GM19240 (cell line): Measurements from ENCODE around the gene PRRT3.

Experiments used
- DNase-seq: peaks from one replicate; pipeline ENCODE4 v3.0.0; 2011; ENCODE audit warnings: low spot score; ENCODE audit not compliant: insufficient read length

Gene PRRT3

DNA sequence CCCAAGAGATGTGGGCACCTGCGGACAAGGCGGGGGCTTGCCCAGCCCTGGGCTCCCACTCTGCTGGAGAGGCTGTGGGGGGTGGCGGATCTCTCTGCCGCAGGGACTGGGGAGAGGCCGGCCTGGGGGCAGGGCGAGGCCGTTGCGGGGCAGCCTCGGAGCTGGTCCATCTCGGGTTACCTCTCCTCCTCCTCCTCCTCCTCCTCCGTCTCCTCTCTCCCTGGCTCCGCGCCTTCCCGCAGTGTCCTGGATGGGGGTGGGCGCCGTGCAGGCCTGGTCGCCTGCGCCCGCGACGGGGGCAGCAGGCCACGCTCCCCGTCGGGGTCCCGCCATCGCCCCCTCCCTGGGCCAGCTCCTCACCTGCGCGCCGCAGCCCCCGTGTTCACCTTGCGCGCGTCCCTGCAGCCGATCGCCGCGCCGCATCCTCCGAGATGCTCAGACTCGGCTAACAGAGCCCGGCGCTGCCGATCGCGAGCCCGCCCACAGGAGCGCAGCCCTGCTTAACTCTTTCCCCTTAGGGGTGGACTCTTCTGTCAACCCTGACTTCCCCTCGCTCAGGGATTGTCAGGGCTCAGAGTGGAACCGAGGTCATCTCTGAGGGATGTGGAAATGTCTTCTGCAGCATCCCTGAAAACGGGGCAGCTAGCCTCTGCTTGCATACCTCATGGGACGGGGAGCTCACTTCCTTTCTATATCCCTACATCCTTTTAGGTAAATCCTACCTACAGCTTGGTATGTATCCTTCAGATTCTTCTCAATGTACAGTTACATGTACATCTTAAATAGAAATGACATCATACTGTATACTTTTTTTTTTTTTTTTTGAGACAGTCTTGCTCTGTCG, at the start of gene PRRT3:
PRRT3 (minus strand) TSS at position 447 of the 844 bp plus-strand sequence. CDS start 2,293 bp downstream, outside the sequence.
- DNase-seq, result peak; percentile 87

DNA sequence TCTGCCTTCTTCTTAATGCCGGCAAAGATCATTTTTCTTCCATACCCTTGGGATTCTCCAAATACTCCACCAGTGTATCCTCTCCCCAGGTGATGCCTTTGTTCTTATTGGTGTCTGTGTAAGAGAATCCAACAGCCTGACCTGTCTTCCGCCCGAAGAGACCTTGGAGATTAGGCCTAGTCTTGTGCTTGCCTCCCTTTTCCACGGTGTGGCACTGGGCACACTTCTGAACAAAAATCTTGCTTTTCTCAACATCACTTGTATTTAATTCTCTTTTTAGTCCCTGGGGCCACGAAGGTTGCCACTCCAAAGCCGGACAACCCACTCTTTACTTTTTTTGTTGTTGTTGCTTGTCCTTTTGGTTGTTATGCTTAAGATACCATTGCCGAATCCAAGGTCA, 48.5 kb upstream of the PRRT3 start:
- DNase-seq, result no peak

- DNase-seq, result no peak
Measured at GRCh38 chr3:9994086-9994844, 42.1 kb upstream of the PRRT3 start.

DNA sequence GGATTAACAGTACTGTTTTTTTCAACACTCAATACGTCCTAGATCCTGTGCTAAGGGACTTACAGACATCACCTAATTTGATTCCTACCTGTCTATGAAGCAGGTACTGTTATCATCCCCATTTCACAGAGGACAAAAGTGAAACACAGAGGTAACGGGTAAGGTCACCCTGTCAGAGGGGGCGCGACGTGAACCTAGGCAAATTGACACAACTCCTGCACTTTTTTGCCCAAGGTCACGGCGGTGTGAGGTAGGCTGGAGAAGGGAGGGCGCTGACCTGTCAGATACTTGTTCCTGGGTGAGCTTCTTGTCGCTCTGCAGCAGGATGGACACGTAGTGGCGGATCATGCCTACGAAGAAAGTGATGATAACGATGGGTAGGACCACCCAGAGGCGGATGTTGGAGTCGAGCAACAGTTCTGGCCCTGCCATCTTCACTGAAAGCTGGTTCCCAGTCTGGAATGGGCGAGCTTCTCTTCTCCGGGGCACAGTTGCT, 34.1 kb upstream of the PRRT3 start:
- no peak for DNase-seq

DNA sequence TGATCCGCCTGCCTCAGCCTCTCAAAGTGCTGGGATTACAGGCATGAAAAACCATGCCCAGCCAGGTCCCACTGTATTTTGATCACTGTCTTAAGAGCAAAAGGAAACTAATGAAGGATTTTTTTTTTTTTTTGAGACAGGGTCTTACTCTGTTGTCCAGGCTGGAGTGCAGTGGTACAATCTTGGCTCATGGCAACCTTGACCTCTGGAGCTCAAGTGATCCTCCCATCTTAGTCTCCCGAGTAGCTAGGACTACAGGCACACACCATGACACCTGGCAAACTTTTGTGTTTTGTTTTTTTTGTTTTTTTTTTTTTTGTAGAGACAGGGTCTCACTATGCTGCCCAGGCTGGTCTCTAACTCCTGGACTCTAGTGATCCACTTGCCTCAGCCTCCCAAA, 28.0 kb upstream of the PRRT3 start:
- DNase-seq, result no peak

GRCh38 chr3:9978710-9979305, 26.6 kb upstream of the PRRT3 start:
- no peak for DNase-seq

DNA sequence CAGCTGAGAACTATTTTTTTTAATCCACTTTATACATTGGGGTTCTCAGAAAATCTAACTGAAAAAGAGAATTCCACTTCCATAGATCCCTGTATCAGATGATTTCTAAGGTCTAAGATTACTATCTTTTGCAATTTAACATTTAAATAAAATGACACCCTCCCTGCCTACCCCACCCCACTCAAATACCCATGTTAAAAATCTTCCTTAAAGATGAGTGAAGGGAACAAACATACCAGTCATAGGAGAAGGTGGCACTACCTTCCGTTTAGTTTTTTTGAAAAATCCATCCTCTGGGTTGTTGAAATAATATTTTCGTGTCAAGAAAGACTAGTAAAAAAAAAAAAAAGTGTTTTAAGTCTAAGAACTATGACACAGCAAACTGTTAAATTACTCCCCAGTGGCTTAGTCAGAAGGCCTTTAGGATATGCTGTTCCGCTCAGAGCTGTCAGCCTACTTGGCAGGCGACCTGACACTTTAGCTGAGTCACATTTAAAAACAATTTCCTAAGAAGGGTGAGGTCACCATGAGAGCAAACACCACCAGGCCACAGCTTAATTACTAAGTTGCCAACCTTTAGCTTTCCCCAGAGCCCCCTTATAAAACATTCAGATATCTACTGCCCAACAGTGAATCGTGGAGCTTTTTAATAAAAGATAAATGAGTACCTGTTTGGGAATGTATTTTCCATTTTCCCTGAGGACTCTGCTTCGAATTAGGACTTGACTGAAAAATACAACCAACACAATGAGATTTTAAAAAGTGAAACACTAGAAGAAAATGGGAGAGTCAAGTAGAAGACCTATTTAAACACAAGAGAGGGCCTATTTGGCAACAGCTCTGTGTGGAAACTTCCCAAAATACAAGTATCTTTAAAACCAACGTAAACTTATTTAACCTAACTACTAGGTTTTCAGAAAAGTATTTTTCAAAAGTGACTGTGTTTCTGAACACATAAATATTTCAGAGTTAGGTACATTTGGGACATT, 24.8 kb upstream of the PRRT3 start:
- DNase-seq, result no peak

DNA sequence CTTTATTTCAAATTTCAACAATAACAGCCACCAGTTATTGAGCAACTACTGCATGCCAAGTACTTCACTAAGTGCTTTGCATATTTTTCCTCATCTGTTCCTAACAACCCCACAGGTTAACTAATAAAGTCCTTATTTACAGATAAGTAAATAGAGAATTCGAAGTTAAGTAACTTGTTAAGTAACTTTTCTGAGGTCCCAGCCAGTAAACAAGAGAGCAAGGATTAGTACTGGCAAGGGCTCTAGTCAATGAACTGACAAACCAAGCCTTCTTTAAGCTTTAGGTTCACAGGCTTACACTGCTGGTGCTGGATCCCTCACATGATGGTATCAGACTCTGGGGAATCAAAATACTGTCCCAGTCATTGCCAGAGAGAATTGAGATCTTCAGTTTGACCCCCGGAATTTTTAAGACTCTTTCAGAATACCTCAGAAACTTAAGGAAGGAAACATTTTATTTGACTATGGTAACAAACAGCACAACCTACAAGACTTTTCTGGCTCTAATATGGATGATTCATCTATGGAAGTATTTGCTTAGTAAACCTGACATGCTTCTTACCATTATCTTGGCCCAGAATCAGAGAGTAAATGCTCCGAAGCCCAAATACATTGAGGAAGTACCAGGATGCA, 17.9 kb upstream of the PRRT3 start:
- DNase-seq, result no peak

GRCh38 chr3:9969632-9970019, 17.4 kb upstream of the PRRT3 start:
- no peak for DNase-seq

DNA sequence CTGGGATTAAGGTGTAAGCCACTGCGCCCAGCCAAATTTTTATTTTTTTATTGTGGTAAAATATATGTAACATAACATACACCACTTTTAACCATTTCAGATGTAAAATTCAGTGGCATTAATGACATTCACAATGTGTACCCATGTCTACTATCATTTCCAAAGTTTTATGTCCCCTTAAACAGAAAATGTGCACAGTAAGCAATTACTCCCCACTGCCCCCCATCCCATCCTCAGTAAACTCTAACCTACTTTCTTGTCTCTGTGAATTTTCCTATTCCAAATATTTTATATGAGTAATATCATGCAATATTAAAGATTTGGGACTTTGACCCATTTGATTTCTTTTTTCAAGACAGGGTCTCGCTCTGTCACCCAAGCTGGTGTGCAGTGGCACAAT, 14.6 kb upstream of the PRRT3 start:
- DNase-seq, result no peak

DNA sequence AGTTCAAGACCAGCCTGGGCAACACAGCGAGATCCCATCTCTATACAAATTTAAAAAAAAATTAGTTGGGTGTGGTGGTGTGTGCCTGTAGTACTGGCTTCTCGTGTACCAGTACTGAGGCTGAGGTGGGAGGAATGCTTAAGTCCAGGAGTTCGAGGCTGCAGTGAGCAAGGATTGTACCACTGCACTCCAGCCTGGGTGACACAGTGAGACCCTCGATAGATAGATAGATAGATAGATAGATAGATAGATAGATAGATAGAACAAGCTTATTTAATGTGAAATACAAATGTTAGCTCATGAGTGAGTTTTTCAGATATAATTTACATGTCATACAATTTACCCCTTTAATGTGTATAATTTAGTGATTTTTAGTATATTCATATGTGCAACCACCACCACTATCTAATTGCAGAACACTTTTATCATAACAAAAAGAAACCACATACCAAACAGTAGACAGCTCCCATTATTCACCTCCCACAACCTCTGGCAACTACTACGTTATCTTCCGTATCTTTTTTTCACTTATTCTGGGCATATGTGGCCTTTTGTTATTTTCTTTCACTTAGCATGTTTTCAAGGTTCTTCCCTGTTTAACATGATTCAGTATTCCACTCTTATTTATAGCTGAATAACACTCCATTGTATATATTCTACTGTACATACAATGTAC, 13.1 kb upstream of the PRRT3 start:
- no peak for DNase-seq

GRCh38 chr3:9957214-9957613, 5.0 kb upstream of the PRRT3 start:
- no peak for DNase-seq

DNA sequence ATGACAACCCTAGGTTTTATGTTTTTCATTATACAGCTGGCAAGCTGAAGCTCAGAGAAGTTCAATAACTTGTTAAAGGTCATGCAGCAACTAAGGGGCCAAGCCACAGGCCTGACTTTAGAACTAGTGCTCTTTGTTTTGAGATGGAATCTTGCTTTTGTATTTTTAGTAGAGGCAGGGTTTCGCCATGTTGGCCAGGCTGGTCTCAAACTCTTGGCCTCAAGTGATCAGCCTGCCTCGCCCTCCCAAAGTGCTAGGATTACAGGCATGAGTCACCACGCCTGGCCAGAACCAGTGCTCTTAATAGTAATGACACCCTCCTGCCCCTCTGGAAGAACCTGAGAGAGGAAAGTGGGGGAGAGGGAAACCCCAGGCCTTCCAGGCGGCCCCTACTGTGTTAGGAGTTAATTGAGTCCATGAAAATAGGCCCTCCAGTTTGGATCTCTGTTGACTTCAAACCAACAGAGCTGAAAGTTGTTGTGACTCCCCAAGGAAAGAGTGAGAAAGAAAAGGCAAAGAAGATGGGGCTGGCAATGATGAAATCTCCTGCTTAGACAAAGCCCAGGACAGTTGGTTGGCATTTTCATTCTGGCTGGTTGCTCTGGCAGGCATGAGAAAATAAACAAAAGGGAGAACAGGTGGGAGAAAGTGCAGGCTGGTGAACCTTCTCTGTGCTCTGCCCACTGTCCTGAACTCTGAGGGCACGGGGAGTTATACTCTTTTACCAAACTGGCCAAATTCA, 3.6 kb upstream of the PRRT3 start:
- no peak for DNase-seq

- no peak for DNase-seq
Measured at GRCh38 chr3:9955067-9955502, 2.9 kb upstream of the PRRT3 start.

DNA sequence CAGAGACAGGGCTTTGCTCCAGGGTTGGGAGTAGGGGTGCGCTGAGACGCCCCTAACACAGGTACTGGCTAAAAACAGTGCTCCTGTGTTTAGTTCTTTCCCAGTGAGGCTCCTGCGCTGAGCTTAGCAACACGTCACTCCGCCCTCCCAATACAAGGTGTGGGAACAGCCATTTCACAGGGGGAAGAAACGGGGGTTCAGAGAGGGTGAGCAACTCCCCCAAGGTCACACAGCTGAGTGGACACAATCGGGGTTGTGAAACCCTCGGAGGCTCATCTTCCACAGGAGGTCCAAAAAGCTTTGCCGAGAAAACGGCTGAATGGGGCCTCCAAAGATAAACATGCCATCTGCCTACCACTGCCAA, 628 bp downstream of the PRRT3 start:
- DNase-seq, result no peak

- DNase-seq, result peak; percentile 59
Measured at GRCh38 chr3:9951126-9951525, 1.1 kb downstream of the PRRT3 start.

GRCh38 chr3:9949626-9950025, 2.6 kb downstream of the PRRT3 start:
- no peak for DNase-seq

DNA sequence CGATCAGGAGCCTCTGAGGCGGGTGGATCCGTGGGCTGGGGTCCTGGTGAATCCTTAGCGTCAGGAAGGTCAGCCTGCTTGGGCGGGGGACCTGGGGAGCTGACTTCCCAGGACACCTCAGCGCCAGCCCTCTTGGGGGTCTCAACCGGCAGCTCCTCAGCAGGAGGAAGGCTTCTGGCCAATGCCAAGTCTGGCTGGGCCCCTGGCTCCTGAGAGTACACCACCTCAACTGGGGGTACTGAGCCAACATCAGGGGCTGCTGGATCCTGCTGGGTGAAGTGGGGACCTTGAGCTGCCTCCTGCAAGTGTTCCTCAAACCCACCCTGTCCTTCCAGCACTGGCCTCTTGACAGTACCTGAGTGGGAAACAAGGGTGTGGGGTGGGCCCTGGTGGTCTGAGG, 3.1 kb downstream of the PRRT3 start:
- DNase-seq, result no peak

DNA sequence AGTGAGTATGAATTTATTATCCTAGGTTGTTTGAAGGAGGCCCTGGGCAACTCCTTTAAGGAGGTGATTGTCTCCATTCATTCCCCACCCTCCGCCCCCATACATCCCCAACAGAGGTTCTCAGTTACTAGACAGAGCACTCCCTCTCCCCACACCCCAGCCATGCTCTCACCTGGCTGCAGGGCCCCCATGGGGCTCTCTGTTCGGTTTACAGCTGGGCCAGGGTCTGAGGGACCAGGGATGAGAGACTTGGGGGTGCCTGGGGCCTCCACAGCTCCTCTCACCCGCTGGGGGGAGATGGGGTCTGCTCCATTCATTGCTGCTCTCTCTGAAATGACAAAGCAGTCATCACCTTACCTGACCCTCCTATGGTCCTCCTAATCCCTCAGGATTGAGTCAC, 3.6 kb downstream of the PRRT3 start:
- no peak for DNase-seq
